HG03520 (cell line): Measurements from ENCODE around the gene POLDIP2.
"Not testable (repeated sequence)": the region's sequence is repeated elsewhere in the genome, so short reads cannot be mapped to it uniquely, and the experiment has no call there.

Experiments
- ATAC-seq: cut with Tn5 transposase; IDR thresholded peaks from one replicate; pipeline ENCODE4 v1.9.1; 2021; ENCODE audit warnings: mild to moderate bottlenecking, moderate library complexity; ENCODE audit not compliant: unreplicated experiment

The POLDIP2 gene

DNA sequence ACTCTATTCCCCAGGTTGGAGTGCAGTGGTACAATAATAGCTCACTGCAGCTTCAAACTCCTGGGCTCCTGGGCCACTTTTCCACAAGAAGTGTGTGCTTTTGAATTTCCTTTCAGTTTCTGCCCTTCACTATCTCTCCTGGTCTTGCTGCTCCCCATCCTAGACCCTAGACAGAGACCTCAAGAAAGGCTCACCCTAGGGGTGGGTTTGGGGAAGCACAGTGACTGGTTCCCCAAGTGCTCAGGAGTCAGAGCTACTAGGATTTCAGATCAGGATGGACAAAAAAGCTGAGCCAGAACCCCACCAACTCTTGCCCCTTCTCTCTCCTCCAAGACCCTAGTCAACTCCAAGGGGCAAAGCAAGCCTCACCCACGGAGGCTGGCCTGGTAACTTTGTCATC is 9.3 kb upstream of the POLDIP2 start:
- ATAC-seq: no peak

GRCh38 chr17:28365487-28365886 is 8.2 kb upstream of the POLDIP2 start:
- no peak for ATAC-seq

GRCh38 chr17:28364665-28365363 is 7.5 kb upstream of the POLDIP2 start, which contains the start of gene SEBOX:
Gene SEBOX (minus strand): TSS chr17:28365199. CDS start chr17:28365151, 48 bp downstream.
- no peak for ATAC-seq

DNA sequence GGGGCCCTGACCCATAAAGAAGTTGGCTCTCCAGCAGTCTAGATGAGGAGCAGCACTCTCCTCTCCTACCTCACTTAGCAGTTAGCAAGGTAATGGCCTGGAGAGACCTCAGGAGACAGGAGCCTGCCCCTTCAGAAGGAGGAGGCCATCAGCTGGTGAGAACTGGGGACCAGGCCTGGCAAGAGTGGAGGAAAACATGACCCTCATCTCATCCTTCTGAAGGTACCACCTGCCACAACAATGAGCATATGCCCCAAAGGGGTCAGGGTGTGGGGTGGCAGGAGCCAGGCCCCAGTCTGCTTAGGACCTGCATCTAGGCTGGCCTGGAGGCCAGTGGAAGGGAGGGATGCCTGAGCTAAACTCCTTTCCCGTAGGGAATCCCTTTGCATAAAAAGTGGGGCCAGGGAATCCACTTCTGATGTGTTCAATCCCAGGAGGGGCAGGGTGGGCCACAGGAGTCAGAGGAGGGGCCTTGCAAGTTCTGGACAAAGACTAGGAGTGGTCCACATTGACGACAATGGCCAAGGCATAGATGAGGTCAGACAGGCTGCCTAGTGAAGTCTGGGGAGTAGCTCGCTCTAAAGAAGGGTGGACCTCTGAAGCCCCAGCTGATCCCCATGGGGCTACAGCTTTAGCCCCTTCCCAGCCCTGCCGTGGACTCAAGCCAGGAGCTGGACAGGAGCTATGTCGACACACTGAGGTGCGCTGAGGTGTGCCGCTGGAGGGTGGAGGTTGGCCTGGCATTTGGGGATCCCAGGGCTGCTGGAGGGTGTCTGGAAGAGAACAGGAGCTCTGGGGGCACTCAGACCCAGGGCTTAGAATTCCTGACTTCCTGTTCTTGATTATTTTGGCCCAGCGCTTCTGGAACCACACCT is 6.7 kb upstream of the POLDIP2 start:
- no peak for ATAC-seq

DNA sequence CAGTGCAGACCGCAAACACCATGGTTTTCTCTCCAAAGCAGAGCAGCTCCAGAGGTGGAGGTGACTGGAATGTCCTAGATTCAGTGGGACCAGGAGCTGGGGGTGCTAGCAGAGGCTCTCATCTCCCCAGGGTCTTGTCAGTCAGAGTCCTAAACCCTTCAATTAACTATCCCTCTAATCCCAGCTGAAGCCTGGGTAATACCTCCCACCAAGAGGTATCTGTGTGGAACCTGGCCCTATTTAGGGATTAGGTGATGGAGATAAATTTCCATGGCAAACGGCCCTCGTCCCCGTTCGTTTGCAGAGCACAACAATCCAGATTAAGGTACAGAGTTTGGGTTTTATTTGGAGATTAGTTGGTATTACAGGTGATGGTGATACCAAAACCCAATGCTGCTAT is 5.9 kb upstream of the POLDIP2 start:
- ATAC-seq: no peak

GRCh38 chr17:28357901-28358197 is 522 bp upstream of the POLDIP2 start:
- no peak for ATAC-seq

GRCh38 chr17:28350271-28350670 is 7.1 kb downstream of the POLDIP2 start:
- ATAC-seq: no peak

DNA sequence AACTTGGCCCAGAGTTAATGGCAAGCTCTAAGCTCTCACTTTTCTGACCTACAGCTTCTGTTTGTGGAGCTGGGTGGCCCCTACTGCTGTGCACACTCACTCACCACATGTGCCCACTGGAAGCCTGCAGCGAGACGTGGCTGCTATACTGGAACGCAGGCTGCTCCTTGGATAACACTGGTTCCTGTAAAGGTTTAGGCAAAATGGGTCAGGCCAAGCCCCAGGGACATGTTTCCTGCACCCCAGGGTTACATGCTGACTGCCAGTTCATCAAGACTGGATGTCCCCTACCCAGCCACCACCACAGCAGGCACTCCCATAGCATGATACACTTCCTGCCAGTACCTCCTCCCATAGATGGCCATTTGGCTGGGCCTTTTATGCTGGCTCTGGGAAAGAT is 8.3 kb downstream of the POLDIP2 start:
- no peak for ATAC-seq

- no peak for ATAC-seq
Measured at GRCh38 chr17:28347261-28347891, 10.0 kb downstream of the POLDIP2 start.

GRCh38 chr17:28346746-28347246 is 10.5 kb downstream of the POLDIP2 start:
- ATAC-seq: no peak

GRCh38 chr17:28346199-28346580 is 11.1 kb downstream of the POLDIP2 start:
- ATAC-seq: no peak

DNA sequence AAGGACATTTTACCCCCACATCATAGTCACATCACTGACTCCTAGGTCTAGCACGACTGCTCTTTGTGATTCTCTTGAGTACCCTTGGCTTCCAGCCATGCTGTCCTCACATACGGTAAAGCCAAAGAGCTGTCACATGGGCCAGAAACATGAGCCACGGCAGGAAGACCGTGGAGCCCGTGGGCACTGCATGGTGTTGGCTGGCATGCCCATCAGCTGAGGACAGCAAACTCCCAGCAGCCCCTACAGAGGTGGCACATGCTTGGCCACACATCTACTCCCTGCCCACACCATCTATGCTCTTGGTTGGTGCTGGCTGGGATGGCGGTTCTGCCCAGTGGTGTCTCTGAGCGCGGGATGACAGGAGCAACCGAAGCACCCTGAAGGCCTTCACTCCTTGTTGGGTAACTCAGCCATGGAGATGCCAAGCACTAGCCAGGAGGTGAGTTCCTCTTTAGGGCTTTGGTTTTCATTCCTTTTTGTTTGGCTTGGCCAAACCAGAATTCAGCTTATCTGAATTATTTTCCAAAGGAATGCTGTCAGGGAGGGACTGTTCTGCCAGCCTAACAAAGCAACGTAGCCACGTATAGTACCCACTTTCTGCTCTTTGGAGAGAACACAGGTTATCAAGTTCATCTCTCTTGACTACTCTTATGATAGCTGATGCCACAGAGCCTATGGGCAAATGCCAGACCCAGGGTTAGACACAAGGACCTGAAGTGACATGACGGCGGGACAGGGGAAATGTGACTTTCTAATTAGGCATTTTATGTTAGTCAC is 11.7 kb downstream of the POLDIP2 start:
- ATAC-seq: no peak

DNA sequence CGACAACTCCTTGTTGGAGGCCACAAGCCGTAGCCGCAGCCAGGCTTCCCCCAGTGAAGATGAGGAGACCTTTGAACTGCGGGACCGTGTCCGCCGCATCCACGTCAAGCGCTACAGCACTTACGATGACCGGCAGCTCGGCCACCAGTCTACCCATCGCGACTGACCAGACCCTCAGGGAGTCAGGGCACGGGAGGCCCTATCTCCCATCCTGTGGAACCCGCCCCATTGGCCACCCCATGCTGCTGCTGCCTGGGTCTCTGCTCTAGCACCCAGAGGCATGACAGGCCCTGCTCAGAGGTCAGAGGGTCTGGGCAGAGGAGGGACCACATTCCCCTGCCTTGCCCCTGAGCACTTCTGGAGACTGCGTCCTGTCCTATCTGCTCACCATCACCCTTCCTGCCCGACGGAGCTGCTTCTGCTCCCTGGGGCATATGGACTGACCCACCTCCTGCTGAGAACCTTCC is 12.9 kb downstream of the POLDIP2 start:
- ATAC-seq: no peak

- ATAC-seq: no peak
Measured at GRCh38 chr17:28344011-28344410, 13.3 kb downstream of the POLDIP2 start.

- ATAC-seq: no peak
Measured at GRCh38 chr17:28343491-28343932, 13.8 kb downstream of the POLDIP2 start.

DNA sequence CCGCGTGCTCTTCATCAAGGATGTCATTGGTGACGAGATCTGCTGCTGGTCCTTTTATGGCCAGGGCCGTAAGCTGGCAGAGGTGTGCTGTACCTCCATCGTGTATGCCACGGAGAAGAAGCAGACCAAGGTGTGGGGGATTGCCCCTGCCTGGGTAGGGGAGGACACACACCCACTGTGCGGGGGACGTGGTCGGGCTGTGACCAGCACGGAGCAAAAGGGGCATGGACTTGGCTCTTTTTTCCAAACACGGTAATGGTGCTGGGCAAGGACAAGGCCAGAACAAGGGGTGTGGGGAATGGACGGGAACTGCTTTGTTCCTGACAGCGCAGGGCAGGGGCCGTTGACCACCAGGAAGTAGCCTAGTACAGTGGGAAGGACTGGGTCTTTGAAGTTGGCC is 15.0 kb downstream of the POLDIP2 start:
- no peak for ATAC-seq

GRCh38 chr17:28341516-28341915 is 15.8 kb downstream of the POLDIP2 start:
- ATAC-seq: no peak

GRCh38 chr17:28340374-28340773 is 17.0 kb downstream of the POLDIP2 start:
- ATAC-seq: no peak

DNA sequence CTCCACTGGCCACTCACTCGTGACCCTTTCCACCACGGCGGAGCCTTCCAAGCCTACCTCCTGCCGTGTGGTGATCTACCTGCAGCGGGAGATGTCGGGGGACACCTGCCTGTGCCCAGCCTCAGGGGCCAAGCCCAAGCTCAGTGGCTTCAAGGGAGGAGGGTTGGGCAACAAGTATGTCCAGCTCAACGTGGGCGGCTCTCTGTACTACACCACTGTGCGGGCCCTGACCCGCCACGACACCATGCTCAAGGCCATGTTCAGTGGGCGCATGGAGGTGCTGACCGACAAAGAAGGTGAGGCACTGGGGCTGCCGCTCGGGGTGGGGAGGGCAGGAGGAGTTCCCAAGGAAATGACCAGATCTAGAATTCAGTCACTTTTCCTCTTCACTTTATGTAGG is 17.9 kb downstream of the POLDIP2 start:
- ATAC-seq: no peak

DNA sequence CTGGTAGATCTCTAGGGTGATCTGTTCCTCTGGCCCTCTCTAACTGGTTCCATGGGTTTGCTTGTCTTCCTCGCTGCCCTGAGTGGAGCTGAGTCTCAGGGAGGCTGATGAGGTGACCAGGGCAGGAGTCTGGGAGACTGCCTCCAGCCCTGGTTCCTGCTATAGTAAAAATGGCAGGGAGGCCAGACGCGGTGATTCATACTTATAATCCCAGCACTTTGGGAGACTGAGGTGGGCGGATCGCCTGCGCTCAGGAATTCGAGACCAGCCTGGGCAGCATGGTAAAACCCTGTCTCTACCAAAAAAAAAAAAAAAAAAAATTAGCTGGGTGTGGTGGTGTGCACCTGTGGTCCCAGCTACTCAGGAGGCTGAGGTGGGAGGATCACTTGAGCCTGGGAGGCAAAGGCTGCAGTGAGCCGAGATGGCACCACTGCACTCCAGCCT is 18.5 kb downstream of the POLDIP2 start:
- not testable (repeated sequence) for ATAC-seq
